GM12801 (cell line): ENCODE results near the gene ACTR1B.

Source experiments
- CTCF ChIP-seq: IDR thresholded peaks from one replicate; pipeline ENCODE4 v1.5.1; 2011; ENCODE audit warnings: control low read depth; ENCODE audit not compliant: insufficient read length; ENCODE audit errors: extremely low read depth

ACTR1B gene

DNA sequence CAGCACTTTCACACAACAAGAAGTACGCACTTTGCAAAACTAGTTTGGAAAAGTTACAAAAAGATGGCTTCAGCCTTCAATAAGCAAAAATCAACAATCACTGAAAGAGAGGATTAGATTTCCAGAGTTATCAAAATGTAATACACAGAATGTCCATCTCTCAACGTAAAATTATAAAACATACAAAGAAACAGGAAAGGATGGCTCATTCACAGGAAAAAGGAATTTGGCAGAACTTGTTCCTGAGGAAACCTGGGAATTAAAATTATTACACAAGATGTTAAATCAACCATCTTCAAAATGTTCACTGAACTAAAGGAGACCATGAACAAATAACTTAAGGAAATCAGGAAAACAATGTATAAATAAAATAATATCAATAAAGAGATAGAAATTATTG, 13.6 kb upstream of the ACTR1B start:
- TF ChIP-seq CTCF: no peak

GRCh38 chr2:97676620-97677019, 12.8 kb upstream of the ACTR1B start:
- TF ChIP-seq CTCF: no peak

GRCh38 chr2:97675430-97676113, 11.7 kb upstream of the ACTR1B start:
- no peak for TF ChIP-seq CTCF

- no peak for TF ChIP-seq CTCF
Measured at GRCh38 chr2:97673915-97674283, 10.1 kb upstream of the ACTR1B start.

GRCh38 chr2:97673182-97673914, 9.5 kb upstream of the ACTR1B start:
- TF ChIP-seq CTCF: no peak

GRCh38 chr2:97671526-97671925, 7.7 kb upstream of the ACTR1B start:
- no peak for TF ChIP-seq CTCF

DNA sequence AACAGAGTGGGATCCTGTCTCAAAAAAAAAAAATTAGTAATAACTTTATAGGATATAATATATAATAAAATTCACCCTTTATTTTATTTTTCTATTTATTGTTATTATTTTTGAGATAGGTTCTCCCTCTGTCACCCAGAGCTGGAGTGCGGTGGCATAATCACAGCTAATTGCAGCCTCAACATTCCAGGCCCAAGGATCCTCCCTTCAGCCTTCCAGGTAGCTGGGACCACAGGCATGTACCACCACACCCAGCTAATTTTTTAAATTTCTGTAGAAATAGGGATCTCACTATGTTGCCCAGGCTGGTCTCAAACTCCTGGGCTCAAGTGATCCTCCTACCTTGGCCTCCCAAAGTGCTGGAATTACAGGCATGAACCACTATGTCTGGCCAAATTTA, 6.6 kb upstream of the ACTR1B start:
- TF ChIP-seq CTCF: no peak
